ENCODE measurements around the gene MYO1D. TPM values are rescaled to one million over a fixed set of nuclear protein-coding genes. Genes with fewer than 3 reads are reported as not detected.

The MYO1D gene
- total and polyA plus RNA-seq, 4 donors: 22.0 to 75.8 (median 61.4) TPM

GRCh38 chr17:32483451-32484019 is 393.4 kb downstream of the MYO1D start:
- no peak overlapping the region for H3K27ac ChIP-seq (ENCODE audit: low read depth in 1 of 2, low read length in 1 of 2)
- peak; percentile 71 for TF ChIP-seq CTCF (IDR thresholded peaks at IDR 0.05; ENCODE audit: control extremely low read depth, extremely low read depth)
- DNase-seq (peak; percentile 87 to 95 (median 92)), ATAC-seq (ENCODE audit: insufficient read depth, low FRiP score) (no peak)
- H3K36me3 ChIP-seq (ENCODE audit: control insufficient read depth in 4 of 4, insufficient read depth in 4 of 4, low read length in 4 of 4): peaks cover 10 to 35% (median 23%) of the 10 kb centered on the region in 4 donors
- H3K4me3 ChIP-seq: no peak overlapping the region
- no peaks in the 10 kb centered on the region for H3K27me3 ChIP-seq (ENCODE audit: control insufficient read depth in 3 of 3, insufficient read depth in 3 of 3, low read length in 2 of 3)
- peaks cover 0 to 35% (median 14%) of the 10 kb centered on the region in 5 donors for H3K4me1 ChIP-seq (ENCODE audit: control insufficient read depth in 5 of 5, insufficient read depth in 5 of 5, low read length in 5 of 5)
- 40 to 48% methylated on average over 7 of the region's 7 CpGs for WGBS, 2 donors
- H3K9ac ChIP-seq (ENCODE audit: insufficient read depth in 1 of 2, low read length in 2 of 2): peak overlapping the region in 1 of 2 donors; percentile 30
- peaks cover 0 to 3% (median 0%) of the 10 kb centered on the region in 4 donors for H3K9me3 ChIP-seq (ENCODE audit: control insufficient read depth in 4 of 4, insufficient read depth in 3 of 4, low read length in 3 of 4)

- Histone ChIP-seq H3K9ac (ENCODE audit: insufficient read depth in 1 of 2, low read length in 2 of 2) (peak overlapping the region in 1 of 2 donors; percentile 28), H3K36me3 (ENCODE audit: control insufficient read depth in 4 of 4, insufficient read depth in 4 of 4, low read length in 4 of 4) (peaks cover 10 to 40% (median 28%) of the 10 kb centered on the region in 4 donors), H3K4me1 (ENCODE audit: control insufficient read depth in 5 of 5, insufficient read depth in 5 of 5, low read length in 5 of 5) (peaks cover 0 to 27% (median 9%) of the 10 kb centered on the region in 5 donors), H3K27me3 (ENCODE audit: control insufficient read depth in 3 of 3, insufficient read depth in 3 of 3, low read length in 2 of 3) (no peaks in the 10 kb centered on the region), H3K9me3 (ENCODE audit: control insufficient read depth in 4 of 4, insufficient read depth in 3 of 4, low read length in 3 of 4) (no peaks in the 10 kb centered on the region), H3K4me3 (no peak overlapping the region), H3K27ac (ENCODE audit: low read depth in 1 of 2, low read length in 1 of 2) (no peak overlapping the region)
- ATAC-seq (ENCODE audit: insufficient read depth, low FRiP score) (no peak), DNase-seq (no peak)
- no peak for TF ChIP-seq CTCF (IDR thresholded peaks at IDR 0.05; ENCODE audit: control extremely low read depth, extremely low read depth)
- 76 to 82% methylated on average over 11 of the region's 11 CpGs for WGBS, 2 donors
Measured at GRCh38 chr17:32482568-32483320, 394.2 kb downstream of the MYO1D start.

GRCh38 chr17:32481193-32481592 is 395.7 kb downstream of the MYO1D start:
- Histone ChIP-seq H3K4me1 (ENCODE audit: control insufficient read depth in 5 of 5, insufficient read depth in 5 of 5, low read length in 5 of 5) (peaks cover 0 to 23% (median 9%) of the 10 kb centered on the region in 5 donors), H3K9me3 (ENCODE audit: control insufficient read depth in 4 of 4, insufficient read depth in 3 of 4, low read length in 3 of 4) (no peaks in the 10 kb centered on the region), H3K4me3 (no peak overlapping the region), H3K36me3 (ENCODE audit: control insufficient read depth in 4 of 4, insufficient read depth in 4 of 4, low read length in 4 of 4) (peaks cover 11 to 51% (median 37%) of the 10 kb centered on the region in 4 donors), H3K9ac (ENCODE audit: insufficient read depth in 1 of 2, low read length in 2 of 2) (no peak overlapping the region), H3K27ac (ENCODE audit: low read depth in 1 of 2, low read length in 1 of 2) (no peak overlapping the region), H3K27me3 (ENCODE audit: control insufficient read depth in 3 of 3, insufficient read depth in 3 of 3, low read length in 2 of 3) (no peaks in the 10 kb centered on the region)
- ATAC-seq (ENCODE audit: insufficient read depth, low FRiP score) (no peak), DNase-seq (no peak)
- 89 to 90% methylated on average over 8 of the region's 8 CpGs for WGBS, 2 donors
- no peak for TF ChIP-seq CTCF (IDR thresholded peaks at IDR 0.05; ENCODE audit: control extremely low read depth, extremely low read depth)
